ENCODE data around the gene CACNA1S.

Gene CACNA1S

GRCh38 chr1:201119206-201120197 is 7.3 kb upstream of the CACNA1S start:
- H3K4me3 ChIP-seq (ENCODE audit: low read length), result no peak overlapping the region
- DNase-seq, result peak; percentile 68
- no peaks in the 10 kb centered on the region for H4K20me1 ChIP-seq (ENCODE audit: insufficient read depth, low read length)
- no peaks in the 10 kb centered on the region for H3K9me3 ChIP-seq (replicated peaks; ENCODE audit: insufficient read depth, low read length)
- no peaks in the 10 kb centered on the region for H3F3A ChIP-seq (ENCODE audit: insufficient read depth, low read length)
- peak; percentile 96 for TF ChIP-seq CTCF (IDR thresholded peaks at IDR 0.05; ENCODE audit: low read length)
- TF ChIP-seq EZH2 (optimal IDR thresholded peaks at IDR 0.05; ENCODE audit: low read depth, low read length), result no peak
- no peak overlapping the region for H3K27ac ChIP-seq (ENCODE audit: low read length)
- H3K4me1 ChIP-seq (ENCODE audit: low read length), result no peaks in the 10 kb centered on the region
- no peaks in the 10 kb centered on the region for H3K36me3 ChIP-seq (replicated peaks; ENCODE audit: insufficient read depth, low read length)
- no peaks in the 10 kb centered on the region for H3K27me3 ChIP-seq (replicated peaks; ENCODE audit: insufficient read depth, low read length)
- H3K9me2 ChIP-seq (replicated peaks; ENCODE audit: insufficient read depth, low read length), result no peaks in the 10 kb centered on the region
- peak overlapping the region; percentile 19; the same call in 1 of the 2 replicates for H3K4me2 ChIP-seq (ENCODE audit: low read depth, low read length)
- H3K79me2 ChIP-seq (ENCODE audit: low read length), result no peaks in the 10 kb centered on the region
- no peak overlapping the region for H2AFZ ChIP-seq (ENCODE audit: low read length)
- H3K9ac ChIP-seq (ENCODE audit: low read length), result no peak overlapping the region

GRCh38 chr1:201116091-201116490 is 3.9 kb upstream of the CACNA1S start:
- Histone ChIP-seq H2AFZ (ENCODE audit: low read length) (no peak overlapping the region), H3K4me2 (ENCODE audit: low read depth, low read length) (no peak overlapping the region), H3K9ac (ENCODE audit: low read length) (no peak overlapping the region), H3K27ac (ENCODE audit: low read length) (no peak overlapping the region), H3K79me2 (ENCODE audit: low read length) (no peaks in the 10 kb centered on the region), H3F3A (ENCODE audit: insufficient read depth, low read length) (no peaks in the 10 kb centered on the region), H4K20me1 (ENCODE audit: insufficient read depth, low read length) (no peaks in the 10 kb centered on the region), H3K9me2 (replicated peaks; ENCODE audit: insufficient read depth, low read length) (no peaks in the 10 kb centered on the region), H3K4me3 (ENCODE audit: low read length) (no peak overlapping the region), H3K27me3 (replicated peaks; ENCODE audit: insufficient read depth, low read length) (no peaks in the 10 kb centered on the region), H3K36me3 (replicated peaks; ENCODE audit: insufficient read depth, low read length) (no peaks in the 10 kb centered on the region), H3K4me1 (ENCODE audit: low read length) (no peaks in the 10 kb centered on the region), H3K9me3 (replicated peaks; ENCODE audit: insufficient read depth, low read length) (no peaks in the 10 kb centered on the region)
- DNase-seq, result no peak
- TF ChIP-seq CTCF (IDR thresholded peaks at IDR 0.05; ENCODE audit: low read length) (no peak), EZH2 (optimal IDR thresholded peaks at IDR 0.05; ENCODE audit: low read depth, low read length) (no peak), EZH2phosphoT487 (IDR thresholded peaks at IDR 0.05; ENCODE audit: low read length) (no peak)

GRCh38 chr1:201115390-201115937 is 3.2 kb upstream of the CACNA1S start:
- Histone ChIP-seq H3K9me2 (replicated peaks; ENCODE audit: insufficient read depth, low read length) (no peaks in the 10 kb centered on the region), H2AFZ (ENCODE audit: low read length) (no peak overlapping the region), H3K27me3 (replicated peaks; ENCODE audit: insufficient read depth, low read length) (no peaks in the 10 kb centered on the region), H3K4me1 (ENCODE audit: low read length) (no peaks in the 10 kb centered on the region), H3K9ac (ENCODE audit: low read length) (no peak overlapping the region), H3K27ac (ENCODE audit: low read length) (no peak overlapping the region), H4K20me1 (ENCODE audit: insufficient read depth, low read length) (no peaks in the 10 kb centered on the region), H3K9me3 (replicated peaks; ENCODE audit: insufficient read depth, low read length) (no peaks in the 10 kb centered on the region), H3K79me2 (ENCODE audit: low read length) (no peaks in the 10 kb centered on the region), H3F3A (ENCODE audit: insufficient read depth, low read length) (no peaks in the 10 kb centered on the region), H3K36me3 (replicated peaks; ENCODE audit: insufficient read depth, low read length) (no peaks in the 10 kb centered on the region), H3K4me3 (ENCODE audit: low read length) (no peak overlapping the region), H3K4me2 (ENCODE audit: low read depth, low read length) (no peak overlapping the region)
- TF ChIP-seq CTCF (IDR thresholded peaks at IDR 0.05; ENCODE audit: low read length) (no peak), EZH2 (optimal IDR thresholded peaks at IDR 0.05; ENCODE audit: low read depth, low read length) (no peak)
- DNase-seq, result no peak

Data from MM.1S (cell line).